ENCODE data around the gene MEDAG.

DNA sequence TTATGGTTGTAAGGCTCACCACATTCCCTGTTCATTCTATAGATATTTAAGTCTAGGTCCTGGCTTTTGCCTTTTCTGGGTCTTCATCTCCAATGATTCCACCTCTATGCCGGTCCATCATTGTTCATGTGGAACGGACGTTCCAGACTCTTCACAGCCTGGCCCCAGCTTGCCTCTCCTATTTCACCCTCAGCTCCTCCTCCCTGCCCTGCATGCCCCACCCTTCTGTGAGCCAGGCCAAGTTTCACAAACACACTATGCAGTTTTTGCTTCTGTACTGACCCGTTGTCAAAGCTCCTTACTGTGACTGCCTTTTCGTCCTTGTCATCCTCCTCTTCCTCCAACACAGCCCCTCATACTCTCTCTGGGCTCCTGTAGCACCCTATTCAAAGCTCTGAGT is 57.7 kb downstream of the MEDAG start:
- TF ChIP-seq, protein P1, sequence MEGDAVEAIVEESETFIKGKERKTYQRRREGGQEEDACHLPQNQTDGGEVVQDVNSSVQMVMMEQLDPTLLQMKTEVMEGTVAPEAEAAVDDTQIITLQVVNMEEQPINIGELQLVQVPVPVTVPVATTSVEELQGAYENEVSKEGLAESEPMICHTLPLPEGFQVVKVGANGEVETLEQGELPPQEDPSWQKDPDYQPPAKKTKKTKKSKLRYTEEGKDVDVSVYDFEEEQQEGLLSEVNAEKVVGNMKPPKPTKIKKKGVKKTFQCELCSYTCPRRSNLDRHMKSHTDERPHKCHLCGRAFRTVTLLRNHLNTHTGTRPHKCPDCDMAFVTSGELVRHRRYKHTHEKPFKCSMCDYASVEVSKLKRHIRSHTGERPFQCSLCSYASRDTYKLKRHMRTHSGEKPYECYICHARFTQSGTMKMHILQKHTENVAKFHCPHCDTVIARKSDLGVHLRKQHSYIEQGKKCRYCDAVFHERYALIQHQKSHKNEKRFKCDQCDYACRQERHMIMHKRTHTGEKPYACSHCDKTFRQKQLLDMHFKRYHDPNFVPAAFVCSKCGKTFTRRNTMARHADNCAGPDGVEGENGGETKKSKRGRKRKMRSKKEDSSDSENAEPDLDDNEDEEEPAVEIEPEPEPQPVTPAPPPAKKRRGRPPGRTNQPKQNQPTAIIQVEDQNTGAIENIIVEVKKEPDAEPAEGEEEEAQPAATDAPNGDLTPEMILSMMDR (conservative IDR thresholded peaks at IDR 0.05) = no peak
- TF ChIP-seq ZFX (IDR thresholded peaks at IDR 0.05) = no peak

Measured in C4-2B (cell line).